MCF 10A (cell line): ENCODE measurements around the gene TMEM59L. TPM values are rescaled to one million over a fixed set of nuclear protein-coding genes. Genes with fewer than 3 reads are reported as not detected.

ENCODE experiments used
- BruUV-seq: library from RNA; stranded (reverse); fragments of 400-500 nt; replicated peaks from 2 replicates; lab custom pipeline; 2021; lab: Mats Ljungman, UMichigan
- CTCF ChIA-PET: fragments of 300-600 bp; sonication (Branson Sonifier 250); formaldehyde crosslinking; extraction: SDS; loops from one replicate; lab custom pipeline; 2021; ENCODE audit warnings: antibody characterized with exemption, inconsistent platforms; lab: Yijun Ruan, JAX
- POLR2A ChIA-PET: fragments of 300-600, 350-650 bp; sonication (Branson Sonifier 250); formaldehyde crosslinking; extraction: SDS; loops from one replicate; lab custom pipeline; 2020; ENCODE audit warnings: antibody characterized with exemption, inconsistent platforms; lab: Yijun Ruan, JAX
- DNase-seq: peaks from one replicate; pipeline ENCODE4 v3.0.0-alpha.2; 2018; ENCODE audit not compliant: unreplicated experiment
- H3K27ac Mint-ChIP-seq: one replicate; pipeline ENCODE4 v1.8.0; 2022; ENCODE audit warnings: mild to moderate bottlenecking, low read depth, mixed read lengths; ENCODE audit not compliant: unreplicated experiment
- H3K27me3 Mint-ChIP-seq: one replicate; pipeline ENCODE4 v1.8.0; 2022; ENCODE audit warnings: mixed read lengths; ENCODE audit not compliant: insufficient read depth, unreplicated experiment
- H3K36me3 Mint-ChIP-seq: one replicate; pipeline ENCODE4 v1.8.0; 2022; ENCODE audit warnings: mild to moderate bottlenecking, moderate library complexity, mixed read lengths; ENCODE audit not compliant: insufficient read depth, unreplicated experiment
- H3K4me1 Mint-ChIP-seq: one replicate; pipeline ENCODE4 v1.8.0; 2022; ENCODE audit warnings: mixed read lengths; ENCODE audit not compliant: insufficient read depth, unreplicated experiment
- H3K4me3 Mint-ChIP-seq: one replicate; pipeline ENCODE4 v1.8.0; 2022; ENCODE audit warnings: mild to moderate bottlenecking, moderate library complexity, mixed read lengths; ENCODE audit not compliant: unreplicated experiment
- H3K9me3 Mint-ChIP-seq: one replicate; pipeline ENCODE4 v1.8.0; 2022; ENCODE audit warnings: mixed read lengths; ENCODE audit not compliant: unreplicated experiment
- CTCF ChIP-seq: fragments of 200-600 bp; IDR thresholded peaks from one replicate; pipeline ENCODE4 v1.8.0; 2022; ENCODE audit warnings: antibody characterized with exemption, mild to moderate bottlenecking; ENCODE audit not compliant: unreplicated experiment
- intact Hi-C: fragments of 100-400 bp; cut with micrococcal nuclease; formaldehyde crosslinking; loops from 2 replicates; pipeline ENCODE4 v1.14.1; 2022
- total RNA-seq: library from RNA; stranded (reverse); gene quantifications from 2 replicates; pipeline ENCODE4 v1.2.3, GENCODE V29; 2022

Gene TMEM59L
- total RNA-seq, 1 experiment from 2014 or later, result 0.33 TPM

- POLR2A ChIA-PET, result no interaction called here
- Mint-ChIP-seq H3K4me1 (peaks cover 11% of the 10 kb centered on the region), H3K4me3 (no peak overlapping the region), H3K27me3 (peaks cover 75% of the 10 kb centered on the region), H3K27ac (no peak overlapping the region), H3K9me3 (no peaks in the 10 kb centered on the region), H3K36me3 (no peaks in the 10 kb centered on the region)
- CTCF ChIA-PET, result interaction anchor here (0.6 to 1.0 kb wide), 2 partner anchors 16 to 378 kb away, joined by 3 to 4 read pairs; no protein-coding TSS in a partner anchor
- DNase-seq, result no peak
- intact Hi-C loops, result no loop called here
- no TSS peak for BruUV-seq
- TF ChIP-seq CTCF, result no peak
Observed at GRCh38 chr19:18609717-18610051, 3.0 kb upstream of the TMEM59L start.

DNA sequence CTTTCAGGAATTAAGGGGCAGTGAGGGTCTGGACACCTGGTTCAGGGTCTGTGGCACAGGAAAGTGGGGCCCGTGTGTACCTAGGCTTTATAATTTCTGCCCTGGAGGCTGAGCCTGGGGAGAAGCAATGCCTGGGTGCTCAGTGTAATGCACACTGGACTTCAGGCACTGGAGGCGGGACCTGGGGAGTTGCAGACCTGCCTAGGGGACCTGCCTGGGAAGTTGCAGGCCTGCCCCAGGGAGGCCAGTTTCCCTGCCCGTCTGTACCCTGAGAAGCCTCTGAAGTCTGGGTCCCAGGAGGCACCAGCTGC lies 2.5 kb upstream of the TMEM59L start:
- Mint-ChIP-seq H3K27ac (no peak overlapping the region), H3K4me1 (peaks cover 10% of the 10 kb centered on the region), H3K9me3 (no peaks in the 10 kb centered on the region), H3K4me3 (no peak overlapping the region), H3K27me3 (peaks cover 75% of the 10 kb centered on the region), H3K36me3 (no peaks in the 10 kb centered on the region)
- ChIA-PET POLR2A (no interaction called here), CTCF (interaction anchor here (1.0 kb wide), 1 partner anchor 16 kb away, joined by 3 read pairs; no protein-coding TSS in a partner anchor)
- no TSS peak for BruUV-seq
- TF ChIP-seq CTCF, result no peak
- intact Hi-C loops, result no loop called here
- DNase-seq, result no peak

DNA sequence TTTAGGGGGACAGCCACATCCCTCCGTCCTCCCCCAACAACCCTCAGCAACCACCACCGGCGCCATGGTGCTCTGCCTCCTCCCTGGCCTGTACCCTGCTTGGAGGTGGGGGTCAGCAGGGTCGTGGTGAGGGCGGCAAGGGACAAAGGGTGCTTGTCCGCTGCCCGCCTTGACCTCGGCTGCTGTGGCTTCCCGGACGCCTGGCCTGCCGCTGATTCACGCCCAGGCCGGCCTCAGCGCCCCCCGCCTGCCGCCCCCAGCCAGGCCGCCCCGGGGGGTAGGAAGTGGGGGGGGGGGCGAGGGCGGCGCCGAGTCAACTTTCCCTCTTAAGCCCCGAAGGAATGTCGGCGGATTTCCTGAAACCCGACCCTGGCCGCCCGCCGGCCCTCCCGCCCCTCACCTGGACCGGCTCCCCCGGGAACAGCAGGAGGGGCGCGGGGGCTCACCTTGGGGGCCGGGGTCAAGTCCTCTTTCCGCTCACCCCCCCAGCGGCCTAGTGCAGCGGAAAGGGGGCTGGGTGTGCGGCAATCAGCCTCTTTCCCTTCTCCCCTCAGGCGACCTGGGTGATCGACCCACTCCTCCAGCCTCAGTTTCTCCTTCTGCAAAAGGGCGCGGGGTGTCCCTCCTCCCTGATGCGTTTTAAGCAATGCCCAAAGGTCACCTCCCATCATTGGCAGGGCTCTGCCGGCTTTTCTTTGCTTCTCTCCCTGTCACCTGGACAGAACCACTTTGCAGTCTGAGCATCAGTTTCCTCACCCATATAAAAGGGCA lies 1.9 kb upstream of the TMEM59L start:
- intact Hi-C loops, result no loop called here

More for the DNA sequence above, 1.9 kb upstream of the TMEM59L start:
- no peak for TF ChIP-seq CTCF
- ChIA-PET POLR2A (no interaction called here), CTCF (interaction anchor here (1.0 kb wide), 1 partner anchor 17 kb away, joined by 3 read pairs; no protein-coding TSS in a partner anchor)
- peaks cover 72% of the 10 kb centered on the region for H3K27me3 Mint-ChIP-seq
- no peaks in the 10 kb centered on the region for H3K36me3 Mint-ChIP-seq
- BruUV-seq, result no TSS peak
- no peak overlapping the region for H3K27ac Mint-ChIP-seq
- no peaks in the 10 kb centered on the region for H3K9me3 Mint-ChIP-seq
- peaks cover 6% of the 10 kb centered on the region for H3K4me1 Mint-ChIP-seq
- H3K4me3 Mint-ChIP-seq, result no peak overlapping the region
- no peak for DNase-seq
